Astrocyte of the hippocampus (primary cell): ENCODE measurements around the gene MSGN1.

Source experiments
- DNase-seq: peaks from one replicate; pipeline ENCODE4 v3.0.0; 2011; ENCODE audit warnings: low read depth, low spot score

MSGN1 gene

GRCh38 chr2:17847236-17847635 is 31.0 kb downstream of the MSGN1 start:
- DNase-seq = no peak

- DNase-seq = no peak
Observed at GRCh38 chr2:17849275-17849674, 33.0 kb downstream of the MSGN1 start.

- DNase-seq = no peak
Observed at GRCh38 chr2:17850151-17850550, 33.9 kb downstream of the MSGN1 start.

- peak; percentile 82 for DNase-seq
Observed at GRCh38 chr2:17851731-17852585, 35.7 kb downstream of the MSGN1 start.

- DNase-seq = peak; percentile 7
Observed at GRCh38 chr2:17853799-17854198, 37.5 kb downstream of the MSGN1 start.

- peak; percentile 12 for DNase-seq
Observed at GRCh38 chr2:17857021-17857420, 40.8 kb downstream of the MSGN1 start.

- DNase-seq = no peak
Observed at GRCh38 chr2:17858064-17858463, 41.8 kb downstream of the MSGN1 start.

- no peak for DNase-seq
Observed at GRCh38 chr2:17863539-17863938, 47.3 kb downstream of the MSGN1 start.

- DNase-seq = no peak
Observed at GRCh38 chr2:17864676-17865075, 48.4 kb downstream of the MSGN1 start.

- no peak for DNase-seq
Observed at GRCh38 chr2:17867133-17867532, 50.9 kb downstream of the MSGN1 start.
